Mucosa of stomach (tissue), 1 donor: ENCODE results near the gene SNX21.

Experiments
- H3K27me3 ChIP-seq: one replicate; pipeline ENCODE4 v1.7.0; 2013; ENCODE audit warnings: mild to moderate bottlenecking, low read length; ENCODE audit not compliant: control insufficient read depth, insufficient read depth
- H3K36me3 ChIP-seq: one replicate; pipeline ENCODE4 v1.7.0; 2013; ENCODE audit warnings: low read length; ENCODE audit not compliant: control insufficient read depth, insufficient read depth
- H3K4me1 ChIP-seq: one replicate; pipeline ENCODE4 v1.7.0; 2013; ENCODE audit warnings: mild to moderate bottlenecking, low read length; ENCODE audit not compliant: control insufficient read depth, insufficient read depth
- H3K4me3 ChIP-seq: one replicate; pipeline ENCODE4 v1.7.0; 2013; ENCODE audit warnings: low read length
- H3K9ac ChIP-seq: one replicate; pipeline ENCODE4 v1.7.0; 2013; ENCODE audit warnings: mild to moderate bottlenecking, low read length, moderate library complexity
- H3K9me3 ChIP-seq: one replicate; pipeline ENCODE4 v1.7.0; 2013; ENCODE audit warnings: mild to moderate bottlenecking, low read length, moderate library complexity; ENCODE audit not compliant: control insufficient read depth
- donor health status: Pancreatic carcinoma.

SNX21 gene

DNA sequence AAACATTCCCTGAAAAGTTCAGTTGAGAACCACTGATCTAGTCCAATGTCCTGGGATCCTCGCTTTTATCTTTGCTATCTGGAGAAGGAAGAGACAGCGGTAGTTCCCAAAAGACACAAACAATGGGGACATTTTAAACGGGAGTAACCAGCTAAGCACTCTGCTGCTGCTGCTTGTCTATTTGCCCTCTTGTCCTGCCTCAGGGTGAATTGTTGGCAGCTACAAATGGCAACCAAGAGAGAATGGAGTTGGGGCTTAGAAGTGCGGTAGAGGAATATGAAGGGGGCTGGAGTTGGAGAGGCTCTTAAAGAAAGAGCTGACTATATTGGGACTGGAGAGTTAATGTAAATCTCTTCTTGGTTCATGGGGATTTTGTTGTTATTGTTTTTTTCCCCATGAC, 41.0 kb downstream of the SNX21 start:
- Histone ChIP-seq H3K9me3 (no peaks in the 10 kb centered on the region), H3K27me3 (no peaks in the 10 kb centered on the region), H3K36me3 (peaks cover 9% of the 10 kb centered on the region), H3K4me3 (no peak overlapping the region), H3K4me1 (no peaks in the 10 kb centered on the region), H3K9ac (no peak overlapping the region)

- Histone ChIP-seq H3K4me3 (no peak overlapping the region), H3K9me3 (no peaks in the 10 kb centered on the region), H3K36me3 (peaks cover 13% of the 10 kb centered on the region), H3K27me3 (no peaks in the 10 kb centered on the region), H3K9ac (no peak overlapping the region), H3K4me1 (no peaks in the 10 kb centered on the region)
These were observed 44.6 kb downstream of the SNX21 start for GRCh38 chr20:45878076-45878761.

DNA sequence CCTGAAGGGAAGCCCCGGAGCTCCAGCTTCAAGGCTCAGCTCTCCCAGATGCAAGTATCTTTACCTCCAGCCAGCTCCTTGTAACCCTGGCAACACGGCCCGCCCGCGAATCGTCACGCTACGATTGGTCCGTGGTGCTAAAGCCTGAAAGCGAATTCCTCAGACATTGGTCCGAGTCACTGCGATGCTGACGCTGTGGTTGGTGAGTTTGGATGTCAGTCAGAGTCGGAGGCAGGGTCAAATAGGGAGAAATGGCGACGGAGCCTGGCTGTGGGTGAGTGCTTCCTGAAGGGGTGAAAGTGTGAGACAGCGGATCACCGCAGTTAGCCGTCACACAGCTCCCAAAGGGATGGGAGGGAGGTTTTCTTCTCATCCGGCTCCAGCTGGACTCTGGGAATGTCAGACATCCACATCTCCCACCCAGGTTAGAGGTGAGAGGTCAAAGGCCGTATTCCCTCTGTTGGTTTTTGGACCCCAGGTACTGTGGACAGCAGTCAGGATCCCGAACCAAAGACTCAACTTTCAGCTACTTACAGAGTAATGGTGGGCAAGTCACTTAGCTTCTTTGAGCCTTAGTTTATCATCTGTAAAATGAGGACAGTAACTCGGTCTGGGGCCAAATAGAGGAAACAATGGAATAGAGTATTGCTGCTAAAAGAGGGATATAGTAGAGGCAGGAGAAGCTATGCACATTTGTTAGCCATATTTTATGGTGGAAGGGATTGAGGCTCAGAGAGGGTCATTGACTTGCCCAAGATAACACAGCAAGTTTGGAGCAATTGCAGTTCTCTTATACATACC, 47.6 kb downstream of the SNX21 start, which contains the start of gene ZSWIM1:
TSS of gene ZSWIM1 (plus strand) at position 240 of the 801 bp plus-strand sequence. CDS start 1,366 bp downstream, outside the sequence.
- Histone ChIP-seq H3K9me3 (no peaks in the 10 kb centered on the region), H3K27me3 (no peaks in the 10 kb centered on the region), H3K4me1 (no peaks in the 10 kb centered on the region), H3K4me3 (peak within 1 kb of the TSS; percentile 89), H3K9ac (peak within 1 kb of the TSS; percentile 92), H3K36me3 (peaks cover 16% of the 10 kb centered on the region)

GRCh38 chr20:45882469-45883099, 49.0 kb downstream of the SNX21 start:
- no peaks in the 10 kb centered on the region for H3K4me1 ChIP-seq
- H3K36me3 ChIP-seq, result peaks cover 12% of the 10 kb centered on the region
- H3K4me3 ChIP-seq, result no peak overlapping the region
- H3K27me3 ChIP-seq, result no peaks in the 10 kb centered on the region
- H3K9me3 ChIP-seq, result no peaks in the 10 kb centered on the region
- H3K9ac ChIP-seq, result no peak overlapping the region

GRCh38 chr20:45883100-45883469, 49.5 kb downstream of the SNX21 start:
- Histone ChIP-seq H3K9me3 (no peaks in the 10 kb centered on the region), H3K9ac (no peak overlapping the region), H3K36me3 (peaks cover 9% of the 10 kb centered on the region), H3K4me1 (no peaks in the 10 kb centered on the region), H3K4me3 (no peak overlapping the region), H3K27me3 (no peaks in the 10 kb centered on the region)

- no peak overlapping the region for H3K4me3 ChIP-seq
- H3K36me3 ChIP-seq, result peaks cover 7% of the 10 kb centered on the region
- H3K9ac ChIP-seq, result no peak overlapping the region
- no peaks in the 10 kb centered on the region for H3K27me3 ChIP-seq
- H3K4me1 ChIP-seq, result peaks cover 2% of the 10 kb centered on the region
- no peaks in the 10 kb centered on the region for H3K9me3 ChIP-seq
These were observed 53.2 kb downstream of the SNX21 start for GRCh38 chr20:45886590-45887345.

- H3K9me3 ChIP-seq, result no peaks in the 10 kb centered on the region
- H3K36me3 ChIP-seq, result peaks cover 7% of the 10 kb centered on the region
- no peak within 1 kb of the TSS for H3K4me3 ChIP-seq
- H3K4me1 ChIP-seq, result peaks cover 8% of the 10 kb centered on the region
- no peaks in the 10 kb centered on the region for H3K27me3 ChIP-seq
- H3K9ac ChIP-seq, result no peak within 1 kb of the TSS
These were observed 53.7 kb downstream of the SNX21 start, which contains the start of gene SPATA25 for GRCh38 chr20:45887346-45887715. SPATA25 (minus strand) TSS chr20:45887622; CDS start chr20:45887590, 32 bp downstream.

- no peaks in the 10 kb centered on the region for H3K27me3 ChIP-seq
- no peaks in the 10 kb centered on the region for H3K36me3 ChIP-seq
- no peak overlapping the region for H3K4me3 ChIP-seq
- H3K9me3 ChIP-seq, result no peaks in the 10 kb centered on the region
- H3K9ac ChIP-seq, result no peak overlapping the region
- H3K4me1 ChIP-seq, result peaks cover 12% of the 10 kb centered on the region
These were observed 55.1 kb downstream of the SNX21 start for GRCh38 chr20:45888681-45889080.

DNA sequence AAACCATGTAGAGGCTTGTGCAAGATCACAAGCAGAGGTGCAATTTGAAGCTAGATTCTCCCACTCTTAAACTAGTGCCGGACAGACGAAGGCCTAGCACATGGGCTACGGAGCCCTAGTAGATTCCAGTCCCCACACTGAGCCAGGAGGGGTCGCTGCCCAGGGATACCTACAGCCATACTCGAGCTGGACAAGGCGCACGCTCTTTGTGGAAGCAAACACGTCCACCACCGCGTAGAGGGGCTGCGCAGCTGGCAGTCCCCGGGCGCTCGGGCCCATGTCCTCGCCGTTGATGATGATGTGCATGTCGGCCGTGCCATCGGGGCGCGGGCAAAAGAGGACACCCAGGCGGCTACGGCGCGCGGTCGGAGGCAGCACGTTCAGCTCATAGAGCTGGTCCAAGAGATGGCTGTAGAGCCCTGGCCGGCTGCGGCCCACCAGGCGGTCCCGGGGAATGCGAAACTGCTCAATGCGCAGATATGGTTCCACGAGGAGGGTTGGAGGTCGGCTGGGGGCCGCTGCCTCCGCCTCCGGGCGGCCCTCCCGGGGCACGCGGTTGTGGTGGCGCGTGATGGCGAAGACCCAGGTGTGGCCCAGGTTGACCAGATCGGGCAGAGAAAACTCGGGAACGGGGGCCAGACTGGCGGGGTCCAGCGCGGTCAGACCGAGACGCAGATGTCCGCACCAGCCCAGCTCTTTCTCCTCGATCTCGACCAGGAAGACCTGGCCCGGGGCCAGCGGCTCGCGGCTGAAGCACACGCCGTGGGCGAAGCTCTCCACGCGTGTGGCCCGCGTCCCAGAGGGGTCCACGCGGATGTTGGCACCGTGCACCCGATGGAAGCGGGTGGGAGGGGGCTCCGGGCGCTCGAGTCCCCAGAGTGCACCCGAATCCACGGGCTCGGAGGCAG, 56.7 kb downstream of the SNX21 start:
- no peaks in the 10 kb centered on the region for H3K27me3 ChIP-seq
- peak overlapping the region; percentile 70 for H3K9ac ChIP-seq
- H3K4me1 ChIP-seq, result peaks cover 12% of the 10 kb centered on the region
- peaks cover 8% of the 10 kb centered on the region for H3K36me3 ChIP-seq
- H3K9me3 ChIP-seq, result no peaks in the 10 kb centered on the region
- peak overlapping the region; percentile 68 for H3K4me3 ChIP-seq

DNA sequence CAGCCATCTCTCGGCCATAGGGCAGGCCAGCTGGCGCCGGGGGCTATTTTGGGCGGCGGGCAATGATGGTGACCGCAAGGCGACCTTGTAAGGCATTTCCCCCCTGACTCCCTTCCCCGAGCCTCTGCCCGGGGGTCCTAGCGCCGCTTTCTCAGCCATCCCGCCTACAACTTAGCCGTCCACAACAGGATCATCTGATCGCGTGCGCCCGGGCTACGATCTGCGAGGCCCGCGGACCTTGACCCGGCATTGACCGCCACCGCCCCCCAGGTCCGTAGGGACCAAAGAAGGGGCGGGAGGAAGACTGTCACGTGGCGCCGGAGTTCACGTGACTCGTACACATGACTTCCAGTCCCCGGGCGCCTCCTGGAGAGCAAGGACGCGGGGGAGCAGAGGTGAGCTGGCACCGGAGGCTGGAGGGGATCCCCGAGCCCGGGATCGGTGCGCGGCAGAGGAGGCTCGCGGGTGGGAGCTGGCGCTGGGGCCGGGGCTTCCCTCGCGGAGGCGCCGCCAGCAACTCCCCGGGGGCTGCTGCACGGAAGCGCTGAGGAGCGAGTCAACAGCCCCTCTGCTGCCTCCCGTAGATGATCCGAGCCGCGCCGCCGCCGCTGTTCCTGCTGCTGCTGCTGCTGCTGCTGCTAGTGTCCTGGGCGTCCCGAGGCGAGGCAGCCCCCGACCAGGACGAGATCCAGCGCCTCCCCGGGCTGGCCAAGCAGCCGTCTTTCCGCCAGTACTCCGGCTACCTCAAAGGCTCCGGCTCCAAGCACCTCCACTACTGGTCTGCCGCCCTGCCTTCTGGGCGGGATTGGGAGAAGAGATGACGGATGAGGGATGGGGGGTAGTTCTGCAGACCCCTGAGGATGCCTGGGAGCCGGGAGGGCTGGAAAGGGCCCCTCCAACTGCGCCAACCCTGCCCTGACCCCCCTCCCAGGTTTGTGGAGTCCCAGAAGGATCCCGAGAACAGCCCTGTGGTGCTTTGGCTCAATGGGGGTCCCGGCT, 57.7 kb downstream of the SNX21 start, which contains the start of the genes CTSA and NEURL2:
TSS of gene CTSA (plus strand) at position 351 of the 999 bp plus-strand sequence. CDS start at position 585, 234 bp downstream.
TSS of gene NEURL2 (minus strand) at position 224 of the 999 bp plus-strand sequence. CDS start at position 7, 217 bp downstream.
- H3K36me3 ChIP-seq, result peaks cover 8% of the 10 kb centered on the region
- no peaks in the 10 kb centered on the region for H3K27me3 ChIP-seq
- no peaks in the 10 kb centered on the region for H3K9me3 ChIP-seq
- peaks cover 12% of the 10 kb centered on the region for H3K4me1 ChIP-seq
- H3K4me3 ChIP-seq, result peak within 1 kb of the TSS; percentile 68
- peak within 1 kb of the TSS; percentile 70 for H3K9ac ChIP-seq
